Myocyte (in vitro differentiated cells): ENCODE measurements around the gene RHBG. TPM values are rescaled to one million over a fixed set of nuclear protein-coding genes. Genes with fewer than 3 reads are reported as not detected.
"Not testable (repeated sequence)": the region's sequence is repeated elsewhere in the genome, so short reads cannot be mapped to it uniquely, and the experiment has no call there.

Experiments used
- DNase-seq: peaks from one replicate; pipeline ENCODE4 v3.0.0-alpha.2; 2012; ENCODE audit warnings: low read depth
- polyA plus RNA-seq: library from polyadenylated mRNA; unstranded; fragments of >200 nt; gene quantifications from one replicate; pipeline ENCODE4 v1.2.1, GENCODE V29; 2012; ENCODE audit warnings: missing spikeins
- total RNA-seq: library from RNA; depleted of rRNA; stranded (reverse); fragments of >200 nt; gene quantifications from 2 replicates; pipeline ENCODE4 v1.2.3, GENCODE V29; 2014

RHBG gene
- not detected in 2 replicates for total RNA-seq
- polyA plus RNA-seq: not detected

DNA sequence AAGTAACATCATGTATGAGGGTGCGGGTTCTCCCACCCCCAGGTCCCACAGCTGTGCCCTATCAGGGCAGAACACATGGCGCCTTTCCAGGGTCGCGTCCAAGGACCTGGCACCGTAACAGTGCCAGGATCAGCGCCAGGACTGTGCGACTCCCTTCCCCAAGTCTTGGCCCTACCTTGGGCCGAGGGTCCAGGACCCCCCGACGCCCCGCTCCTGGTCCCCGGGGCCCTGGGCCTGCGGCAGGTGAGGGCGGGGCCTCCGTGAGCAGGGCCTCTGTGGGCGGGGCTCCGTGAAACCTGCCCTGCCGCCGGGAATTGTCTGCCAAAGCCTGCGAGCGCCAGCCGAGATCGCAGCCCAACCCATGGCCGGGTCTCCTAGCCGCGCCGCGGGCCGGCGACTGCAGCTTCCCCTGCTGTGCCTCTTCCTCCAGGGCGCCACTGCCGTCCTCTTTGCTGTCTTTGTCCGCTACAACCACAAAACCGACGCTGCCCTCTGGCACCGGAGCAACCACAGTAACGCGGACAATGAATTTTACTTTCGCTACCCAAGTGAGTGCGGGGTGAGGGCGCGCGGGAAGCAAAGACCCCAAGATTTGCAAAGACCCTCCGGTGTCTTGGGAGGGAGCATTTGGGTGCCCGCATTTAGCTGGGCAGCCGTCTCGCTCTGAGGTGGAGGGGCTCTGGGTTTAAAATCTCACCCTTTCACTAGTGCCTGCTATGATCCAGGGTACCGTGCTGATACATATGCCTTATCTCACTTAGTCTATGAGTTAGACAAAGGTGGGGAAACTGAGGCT lies at the start of gene RHBG:
RHBG (plus strand) TSS at position 323 of the 796 bp plus-strand sequence; CDS start at position 362, 39 bp downstream.
- peak; percentile 24 for DNase-seq

DNA sequence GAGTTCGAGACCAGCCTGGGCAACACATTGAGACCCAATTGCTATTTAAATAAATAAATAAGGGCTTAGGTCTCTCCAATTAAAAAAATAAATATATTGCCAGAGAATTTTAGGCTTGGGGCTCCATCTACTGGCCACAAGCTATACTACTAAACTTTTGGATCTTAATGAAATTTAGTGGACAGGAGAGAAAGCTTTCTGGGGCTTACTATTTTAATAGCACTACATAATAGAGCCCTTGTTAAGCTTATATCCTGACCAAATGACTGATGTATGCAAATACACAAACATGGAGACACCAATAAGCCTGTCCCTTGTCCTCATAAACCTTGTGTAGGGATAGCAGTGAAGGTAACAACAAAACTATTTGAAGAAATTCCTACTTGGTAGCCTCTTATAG lies 49.3 kb upstream of the RHBG start:
- DNase-seq: peak; percentile 45

- no peak for DNase-seq
These were observed 48.5 kb upstream of the RHBG start for GRCh38 chr1:156320560-156320959.

DNA sequence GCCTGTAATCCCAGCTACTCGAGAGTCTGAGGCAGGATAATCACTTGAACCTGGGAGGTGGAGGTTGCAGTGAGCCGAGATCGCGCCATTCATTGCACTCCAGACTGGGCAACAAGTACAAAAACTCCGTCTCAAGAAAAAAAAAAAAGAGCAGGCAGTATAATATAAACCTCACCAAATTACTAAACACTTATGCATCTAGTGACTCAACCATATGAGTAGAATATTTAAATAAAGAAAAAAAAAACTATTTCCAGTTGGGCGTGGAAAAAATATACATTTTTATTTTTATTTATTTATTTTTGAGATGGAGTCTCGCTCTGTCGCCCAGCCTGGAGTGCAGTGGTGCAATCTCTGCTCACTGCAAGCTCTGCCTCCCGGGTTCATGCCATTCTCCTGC lies 45.8 kb upstream of the RHBG start:
- not testable (repeated sequence) for DNase-seq

- DNase-seq: no peak
These were observed 32.8 kb upstream of the RHBG start for GRCh38 chr1:156336242-156336641.

DNA sequence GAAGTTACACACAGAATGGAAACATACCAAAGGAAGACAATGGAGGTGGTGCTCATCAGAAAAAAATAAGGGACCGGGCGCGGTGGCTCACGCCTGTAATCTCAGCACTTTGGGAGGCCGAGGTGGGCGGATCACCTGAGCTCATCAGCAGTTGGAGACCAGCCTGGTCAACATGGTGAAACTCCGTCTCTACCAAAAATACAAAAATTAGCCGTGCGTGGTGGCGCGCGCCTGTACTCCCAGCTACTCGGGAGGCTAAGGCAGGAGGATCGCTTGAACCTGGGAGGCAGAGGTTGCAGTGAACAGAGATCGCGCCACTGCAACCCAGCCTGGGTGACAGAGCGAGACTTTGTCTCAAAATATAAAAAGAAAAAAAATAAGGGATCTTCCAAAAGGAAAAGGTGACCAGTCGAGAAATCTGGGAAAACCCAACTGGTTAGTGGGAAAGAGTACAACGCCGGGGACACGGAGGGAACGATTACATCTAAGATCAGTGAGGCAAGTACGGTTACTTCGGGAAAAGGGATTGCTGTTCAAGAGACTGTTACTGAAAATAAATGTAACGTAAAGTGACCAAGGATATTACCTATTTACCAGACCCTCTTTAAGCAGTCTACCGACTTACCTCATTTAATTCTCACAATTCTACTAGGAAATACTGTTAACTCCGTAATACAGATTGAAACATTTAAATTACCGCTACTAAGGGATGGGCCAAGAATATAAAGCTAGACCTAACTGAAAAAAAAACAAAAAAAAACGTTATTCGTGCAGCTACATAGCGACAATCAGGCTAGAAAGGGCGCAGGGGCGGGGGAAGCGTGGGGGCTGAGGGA lies 31.7 kb upstream of the RHBG start:
- no peak for DNase-seq

DNA sequence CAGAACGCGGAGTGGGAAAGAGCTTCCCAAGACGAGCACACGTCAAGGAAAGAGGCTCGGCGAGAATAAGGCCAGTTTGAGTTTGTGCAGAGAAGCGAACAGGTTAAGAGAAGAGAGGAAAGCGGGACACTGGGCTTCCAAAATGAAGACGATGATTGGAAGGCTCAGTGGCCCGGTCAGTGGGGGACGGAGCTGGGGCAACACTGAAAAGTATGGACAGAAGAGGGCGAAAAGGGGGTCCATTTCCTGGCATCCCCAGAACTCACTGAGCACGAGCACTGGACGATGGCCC lies 31.2 kb upstream of the RHBG start:
- DNase-seq: no peak

DNA sequence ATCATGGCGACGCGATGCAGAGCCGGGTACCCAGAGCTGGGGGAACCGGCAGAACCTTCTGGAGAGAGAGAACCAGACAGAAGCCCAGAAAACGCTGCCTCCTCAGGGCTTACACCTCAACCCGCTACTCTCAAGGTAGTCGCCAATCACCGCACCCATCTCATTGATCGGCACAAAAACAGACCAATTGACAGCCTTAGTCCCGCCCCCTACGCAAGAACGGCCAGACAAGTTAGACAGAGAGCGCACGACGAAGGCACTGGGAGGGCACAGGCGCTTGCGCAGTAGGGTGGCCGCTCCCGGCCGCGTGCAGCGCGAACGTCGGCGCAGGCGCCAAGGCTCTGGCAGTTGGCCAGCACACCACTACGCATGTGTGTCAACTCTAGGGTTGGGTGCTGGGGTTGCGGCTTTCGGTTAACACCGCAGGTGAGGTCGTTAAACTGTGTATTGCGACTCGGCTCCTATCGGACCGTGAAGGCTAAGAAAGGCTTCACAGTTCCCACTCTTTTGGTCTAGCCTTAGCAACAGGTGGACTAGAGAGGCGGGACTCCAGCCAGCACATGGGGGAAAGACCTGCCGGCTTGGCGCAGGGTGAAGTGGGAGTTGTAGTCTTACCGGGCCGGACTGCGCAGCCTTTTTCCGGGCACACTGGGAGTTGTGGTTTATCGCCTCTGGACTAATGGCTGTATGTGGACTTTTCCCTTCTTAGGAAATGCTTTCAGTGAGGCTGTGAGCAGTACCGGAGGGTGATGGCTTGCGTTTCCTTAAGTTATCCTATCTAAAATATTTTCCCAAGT lies 30.6 kb upstream of the RHBG start, which contains the start of the genes CCT3 and TSACC:
CCT3 (minus strand) TSS at position 113 of the 797 bp plus-strand sequence; CDS start at position 5, 108 bp downstream.
TSACC (plus strand) TSS at position 347 of the 797 bp plus-strand sequence. CDS start 1,232 bp downstream, outside the sequence.
- DNase-seq: peak; percentile 100

GRCh38 chr1:156342166-156342955 lies 26.6 kb upstream of the RHBG start:
- peak; percentile 10 for DNase-seq

DNA sequence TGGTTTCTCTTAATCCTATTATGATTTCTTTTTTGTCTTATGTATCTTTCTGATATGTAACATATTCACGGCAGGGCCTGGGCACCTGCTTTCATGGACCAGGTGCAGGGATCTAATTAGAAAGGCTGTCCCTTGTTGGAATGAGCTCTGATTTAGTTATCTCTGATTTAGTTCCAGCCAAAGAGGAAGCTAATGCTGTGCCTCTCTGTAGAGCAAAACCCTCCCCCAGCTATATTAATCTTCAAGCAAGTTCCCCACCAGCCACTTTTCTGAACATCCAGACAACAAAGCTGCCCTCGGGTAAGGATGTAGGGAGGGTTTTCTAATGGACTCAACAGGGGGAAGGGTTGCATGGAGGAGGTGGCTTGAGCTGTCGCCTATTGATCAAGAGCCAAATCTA lies 24.6 kb upstream of the RHBG start:
- peak; percentile 6 for DNase-seq

GRCh38 chr1:156346035-156346434 lies 23.0 kb upstream of the RHBG start:
- DNase-seq: not testable (repeated sequence)

DNA sequence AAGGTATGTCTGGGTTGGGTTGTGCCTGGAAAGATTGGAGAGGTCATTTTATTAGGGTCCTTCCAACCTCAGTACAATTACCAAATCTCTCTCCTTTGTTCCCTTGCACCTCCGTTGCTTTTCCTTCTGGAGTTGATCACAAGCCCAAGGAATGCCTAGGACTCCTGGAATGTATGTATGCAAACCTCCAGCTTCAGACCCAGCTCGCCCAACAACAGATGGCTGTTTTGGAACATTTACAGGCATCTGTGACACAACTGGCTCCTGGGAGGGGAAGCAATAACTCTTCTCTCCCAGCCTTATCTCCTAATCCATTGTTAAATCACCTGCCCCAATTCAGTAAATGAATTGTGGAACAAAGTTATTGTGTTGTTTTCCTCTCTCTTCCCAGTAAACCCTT lies 22.4 kb upstream of the RHBG start:
- DNase-seq: peak; percentile 77

DNA sequence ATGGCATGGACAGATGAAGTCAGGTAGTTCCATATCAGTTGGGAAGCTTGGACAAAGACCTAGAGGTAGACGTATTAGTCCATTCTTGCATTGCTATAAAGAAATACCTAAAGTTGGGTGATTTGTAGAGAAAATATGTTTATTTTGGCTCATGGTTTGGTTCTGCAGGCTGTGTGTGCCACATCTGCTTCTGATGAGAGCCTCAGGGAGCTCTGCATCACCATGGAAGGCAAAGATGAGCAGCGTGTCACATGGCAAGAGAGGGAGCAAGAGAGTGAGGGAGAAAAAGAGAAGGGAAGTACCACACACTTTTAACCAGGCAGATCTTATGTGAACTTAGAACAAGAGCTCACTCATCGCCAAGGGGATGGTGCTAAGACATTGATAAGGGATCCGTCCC lies 21.7 kb upstream of the RHBG start:
- DNase-seq: no peak

DNA sequence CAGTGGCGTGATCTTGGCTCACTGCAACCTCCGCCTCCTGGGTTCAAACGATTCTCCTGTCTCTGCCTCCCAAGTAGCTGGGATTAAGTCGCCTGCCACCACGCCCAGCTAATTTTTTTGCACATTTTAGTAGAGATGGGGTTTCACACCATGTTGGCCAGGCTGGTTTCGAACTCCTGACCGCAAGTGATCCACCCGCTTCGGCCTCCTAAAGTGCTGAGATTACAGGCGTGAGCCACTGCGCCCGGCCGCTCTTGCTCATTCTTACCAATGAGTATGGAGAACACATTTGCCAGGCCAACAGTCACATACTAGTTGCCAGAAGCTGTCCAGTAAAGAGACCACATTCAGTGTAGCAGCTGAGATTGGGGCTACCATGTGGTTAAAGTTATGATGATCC lies 16.5 kb upstream of the RHBG start:
- peak; percentile 17 for DNase-seq

- DNase-seq: no peak
These were observed 12.6 kb upstream of the RHBG start for GRCh38 chr1:156356262-156356874.

GRCh38 chr1:156356875-156357534 lies 12.0 kb upstream of the RHBG start:
- DNase-seq: peak; percentile 9

GRCh38 chr1:156357977-156358376 lies 11.0 kb upstream of the RHBG start:
- no peak for DNase-seq

DNA sequence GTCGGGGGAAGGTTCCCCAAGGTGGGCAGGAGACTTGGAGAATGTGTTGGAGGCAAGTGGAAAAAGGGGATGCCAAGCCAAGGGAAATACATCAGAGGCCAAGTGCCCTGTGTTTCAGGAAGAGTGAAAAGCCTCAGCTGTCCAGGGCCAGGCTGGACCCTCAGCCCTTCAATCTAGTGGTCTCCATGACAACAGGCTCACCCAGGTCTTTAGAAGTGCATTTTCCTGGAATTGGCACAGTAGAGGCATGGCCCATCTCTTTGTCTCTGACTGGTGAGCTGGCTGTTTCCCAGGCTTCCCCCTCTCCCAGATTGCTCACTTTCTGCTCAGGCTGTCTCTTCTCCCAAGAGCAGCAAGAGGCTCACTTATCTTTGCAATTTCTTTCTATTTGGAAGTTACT lies 10.4 kb upstream of the RHBG start:
- no peak for DNase-seq

DNA sequence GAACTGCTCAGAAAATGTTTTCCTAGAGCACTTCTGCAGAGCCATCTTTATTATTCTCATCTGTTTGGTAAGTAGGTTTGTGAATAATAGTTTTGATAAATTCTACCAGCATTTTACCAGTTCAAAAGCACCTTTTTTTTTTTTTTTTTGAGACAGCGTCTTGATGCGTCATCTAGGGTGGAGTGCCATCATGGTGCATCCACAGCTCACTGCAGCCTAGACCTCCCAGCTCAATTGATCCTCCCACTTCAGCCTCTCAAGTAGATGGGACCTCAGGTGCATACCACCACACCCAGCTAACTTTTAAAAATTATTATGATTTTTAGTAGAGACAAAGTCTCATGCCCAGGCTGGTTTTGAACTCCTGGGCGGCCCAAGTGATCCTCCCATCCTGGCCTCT lies 9.8 kb upstream of the RHBG start:
- no peak for DNase-seq

GRCh38 chr1:156359973-156360372 lies 9.0 kb upstream of the RHBG start:
- DNase-seq: peak; percentile 46
